ENCODE data around the gene ARSJ. TPM values are rescaled to one million over a fixed set of nuclear protein-coding genes. Genes with fewer than 3 reads are reported as not detected.

The ARSJ gene
- total RNA-seq, 1 donor from 2014 or later, result 11.2 TPM

- no peak for DNase-seq (ENCODE audit: low spot score)
- no peak overlapping the region for H3K4me3 Mint-ChIP-seq (ENCODE audit: unreplicated experiment)
- no peak overlapping the region for H3K27ac Mint-ChIP-seq (ENCODE audit: unreplicated experiment)
- peaks cover 12% of the 10 kb centered on the region for H3K4me1 Mint-ChIP-seq (ENCODE audit: unreplicated experiment)
- H3K36me3 Mint-ChIP-seq (ENCODE audit: low read depth, unreplicated experiment), result peaks cover 6% of the 10 kb centered on the region
- TF ChIP-seq CTCF (IDR thresholded peaks at IDR 0.05; ENCODE audit: unreplicated experiment), result no peak
- H3K27me3 Mint-ChIP-seq (ENCODE audit: unreplicated experiment), result no peaks in the 10 kb centered on the region
- no peaks in the 10 kb centered on the region for H3K9me3 Mint-ChIP-seq (ENCODE audit: unreplicated experiment)
Observed at GRCh38 chr4:113958766-113959538, 20.5 kb downstream of the ARSJ start.

- Mint-ChIP-seq H3K9me3 (ENCODE audit: unreplicated experiment) (no peaks in the 10 kb centered on the region), H3K27ac (ENCODE audit: unreplicated experiment) (no peak overlapping the region), H3K4me3 (ENCODE audit: unreplicated experiment) (no peak overlapping the region), H3K27me3 (ENCODE audit: unreplicated experiment) (no peaks in the 10 kb centered on the region), H3K36me3 (ENCODE audit: low read depth, unreplicated experiment) (peaks cover 1% of the 10 kb centered on the region), H3K4me1 (ENCODE audit: unreplicated experiment) (peaks cover 9% of the 10 kb centered on the region)
- no peak for TF ChIP-seq CTCF (IDR thresholded peaks at IDR 0.05; ENCODE audit: unreplicated experiment)
- DNase-seq (ENCODE audit: low spot score), result no peak
Observed at GRCh38 chr4:113957956-113958355, 21.5 kb downstream of the ARSJ start.

GRCh38 chr4:113955948-113956347 is 23.5 kb downstream of the ARSJ start:
- Mint-ChIP-seq H3K9me3 (ENCODE audit: unreplicated experiment) (no peaks in the 10 kb centered on the region), H3K4me3 (ENCODE audit: unreplicated experiment) (no peak overlapping the region), H3K27ac (ENCODE audit: unreplicated experiment) (no peak overlapping the region), H3K36me3 (ENCODE audit: low read depth, unreplicated experiment) (no peaks in the 10 kb centered on the region), H3K4me1 (ENCODE audit: unreplicated experiment) (peaks cover 4% of the 10 kb centered on the region), H3K27me3 (ENCODE audit: unreplicated experiment) (no peaks in the 10 kb centered on the region)
- TF ChIP-seq CTCF (IDR thresholded peaks at IDR 0.05; ENCODE audit: unreplicated experiment), result no peak
- no peak for DNase-seq (ENCODE audit: low spot score)

GRCh38 chr4:113955411-113955810 is 24.0 kb downstream of the ARSJ start:
- Mint-ChIP-seq H3K4me1 (ENCODE audit: unreplicated experiment) (peaks cover 4% of the 10 kb centered on the region), H3K27ac (ENCODE audit: unreplicated experiment) (no peak overlapping the region), H3K27me3 (ENCODE audit: unreplicated experiment) (no peaks in the 10 kb centered on the region), H3K9me3 (ENCODE audit: unreplicated experiment) (no peaks in the 10 kb centered on the region), H3K36me3 (ENCODE audit: low read depth, unreplicated experiment) (no peaks in the 10 kb centered on the region), H3K4me3 (ENCODE audit: unreplicated experiment) (no peak overlapping the region)
- TF ChIP-seq CTCF (IDR thresholded peaks at IDR 0.05; ENCODE audit: unreplicated experiment), result no peak
- no peak for DNase-seq (ENCODE audit: low spot score)

GRCh38 chr4:113953888-113954287 is 25.6 kb downstream of the ARSJ start:
- H3K9me3 Mint-ChIP-seq (ENCODE audit: unreplicated experiment), result no peaks in the 10 kb centered on the region
- H3K4me1 Mint-ChIP-seq (ENCODE audit: unreplicated experiment), result peaks cover 4% of the 10 kb centered on the region
- no peak overlapping the region for H3K27ac Mint-ChIP-seq (ENCODE audit: unreplicated experiment)
- no peak overlapping the region for H3K4me3 Mint-ChIP-seq (ENCODE audit: unreplicated experiment)
- no peak for TF ChIP-seq CTCF (IDR thresholded peaks at IDR 0.05; ENCODE audit: unreplicated experiment)
- H3K27me3 Mint-ChIP-seq (ENCODE audit: unreplicated experiment), result no peaks in the 10 kb centered on the region
- no peak for DNase-seq (ENCODE audit: low spot score)
- no peaks in the 10 kb centered on the region for H3K36me3 Mint-ChIP-seq (ENCODE audit: low read depth, unreplicated experiment)

Data from endothelial cell (in vitro differentiated cells).